T-helper 2 cell treated with Interferon-gamma antibody and Interleukin-4, amounts not matched to agents 5 μg/mL and 100 μg/mL, for 36 hours (primary cell): ENCODE measurements around the gene LRRN3.

Source experiments
- DNase-seq: peaks from one replicate; pipeline ENCODE4 v3.0.0; 2021; ENCODE audit warnings: low spot score
- H3K27ac Mint-ChIP-seq: one replicate; pipeline ENCODE4 v1.8.0; 2021; ENCODE audit warnings: mild to moderate bottlenecking, mixed read lengths
- H3K27me3 Mint-ChIP-seq: one replicate; pipeline ENCODE4 v1.8.0; 2021; ENCODE audit warnings: low read depth, mixed read lengths
- H3K36me3 Mint-ChIP-seq: one replicate; pipeline ENCODE4 v1.8.0; 2021; ENCODE audit warnings: low read depth, mixed read lengths
- H3K4me1 Mint-ChIP-seq: one replicate; pipeline ENCODE4 v1.8.0; 2021; ENCODE audit warnings: low read depth, mixed read lengths
- H3K4me3 Mint-ChIP-seq: one replicate; pipeline ENCODE4 v1.8.0; 2022; ENCODE audit warnings: mild to moderate bottlenecking, moderate library complexity, mixed read lengths
- H3K9me3 Mint-ChIP-seq: one replicate; pipeline ENCODE4 v1.8.0; 2021; ENCODE audit warnings: mixed read lengths

LRRN3 gene

DNA sequence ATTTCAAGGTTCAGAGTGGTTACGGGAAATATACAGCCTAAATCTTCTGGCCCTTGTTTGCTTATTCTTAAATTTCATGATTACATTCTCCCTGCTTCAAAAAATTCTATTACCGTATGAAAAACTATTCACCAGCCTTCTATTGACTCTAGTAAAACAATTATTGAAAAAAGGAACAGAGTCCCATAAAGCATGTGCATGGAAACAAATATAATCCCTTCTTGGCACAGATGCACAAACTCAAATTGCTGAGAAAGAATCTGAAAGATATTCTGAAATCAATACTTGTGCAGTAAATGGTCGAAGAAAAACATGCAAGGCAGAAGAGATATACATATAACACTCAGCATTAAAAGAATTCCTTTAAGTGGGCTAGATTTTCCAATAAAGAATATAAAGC lies 83.6 kb downstream of the LRRN3 start:
- Mint-ChIP-seq H3K27ac (no peak overlapping the region), H3K4me3 (no peak overlapping the region)
- DNase-seq = no peak

More for the DNA sequence above, 83.6 kb downstream of the LRRN3 start:
- H3K36me3 Mint-ChIP-seq = no peaks in the 10 kb centered on the region
- H3K27me3 Mint-ChIP-seq = no peaks in the 10 kb centered on the region
- H3K9me3 Mint-ChIP-seq = no peaks in the 10 kb centered on the region
- H3K4me1 Mint-ChIP-seq = peaks cover 10% of the 10 kb centered on the region
